WTC11 (cell line): Measurements from ENCODE around the gene ADCY5. TPM values are rescaled to one million over a fixed set of nuclear protein-coding genes. Genes with fewer than 3 reads are reported as not detected.

Experiments
- ATAC-seq: fragments of 200-7000 bp; cut with Tn5 transposase; 2 replicates; pipeline ENCODE4 v1.10.0; 2021; ENCODE audit warnings: mild to moderate bottlenecking, moderate library complexity
- CTCF ChIA-PET: fragments of 300-600 bp; sonication (Branson Sonifier 250); formaldehyde crosslinking; loops from one replicate; lab custom pipeline; 2021; ENCODE audit warnings: antibody characterized with exemption; lab: Charles Lee
- POLR2A ChIA-PET: fragments of 350-600 bp; sonication (Branson Sonifier 250); formaldehyde crosslinking; loops from one replicate; lab custom pipeline; 2021; ENCODE audit warnings: antibody characterized with exemption; lab: Charles Lee
- DNase-seq: peaks from one replicate; pipeline ENCODE4 v3.0.0; 2021; ENCODE audit warnings: low spot score
- H3K27ac Mint-ChIP-seq: 2 replicates; pipeline ENCODE4 v1.8.0; 2021; ENCODE audit warnings: mixed read lengths
- H3K27me3 Mint-ChIP-seq: 2 replicates; pipeline ENCODE4 v1.8.0; 2021; ENCODE audit warnings: low read depth, mild to moderate bottlenecking, moderate library complexity, mixed read lengths
- H3K36me3 Mint-ChIP-seq: 2 replicates; pipeline ENCODE4 v1.8.0; 2021; ENCODE audit warnings: mixed read lengths
- H3K4me1 Mint-ChIP-seq: 2 replicates; pipeline ENCODE4 v1.8.0; 2022; ENCODE audit warnings: mixed read lengths
- H3K4me3 Mint-ChIP-seq: 2 replicates; pipeline ENCODE4 v1.8.0; 2021; ENCODE audit warnings: mild to moderate bottlenecking, moderate library complexity, mixed read lengths
- H3K9me3 Mint-ChIP-seq: 2 replicates; pipeline ENCODE4 v1.8.0; 2021; ENCODE audit warnings: mixed read lengths
- EMX1 ChIP-seq: fragments of 250-450 bp; sonication (Bioruptor Pico); IDR thresholded peaks from 2 replicates; pipeline ENCODE4 v1.8.0; 2021; ENCODE audit warnings: mild to moderate bottlenecking
- IRF2 ChIP-seq: sonication (generic); formaldehyde crosslinking; IDR thresholded peaks from 2 replicates; pipeline ENCODE4 v1.8.0; 2022; ENCODE audit warnings: low read depth, missing genetic modification reagents, borderline replicate concordance
- MXD4 ChIP-seq: fragments of 250-450 bp; sonication (Bioruptor Pico); IDR thresholded peaks from 2 replicates; pipeline ENCODE4 v1.8.0; 2021; ENCODE audit warnings: mild to moderate bottlenecking, moderate library complexity, borderline replicate concordance
- NR1H2 ChIP-seq: sonication (generic); formaldehyde crosslinking; IDR thresholded peaks from 2 replicates; pipeline ENCODE4 v1.9.0; 2021; ENCODE audit warnings: mild to moderate bottlenecking, moderate library complexity, missing genetic modification reagents
- PRRX2 ChIP-seq: fragments of 250-450 bp; sonication (Bioruptor Pico); IDR thresholded peaks from 2 replicates; pipeline ENCODE4 v1.8.0; 2021; ENCODE audit warnings: mild to moderate bottlenecking
- RELA ChIP-seq: sonication (generic); formaldehyde crosslinking; IDR thresholded peaks from 2 replicates; pipeline ENCODE4 v1.8.1; 2022; ENCODE audit warnings: missing genetic modification reagents, mild to moderate bottlenecking, borderline replicate concordance
- SMAD4 ChIP-seq: sonication (generic); formaldehyde crosslinking; IDR thresholded peaks from 2 replicates; pipeline ENCODE4 v1.8.0; 2022; ENCODE audit warnings: mild to moderate bottlenecking, missing genetic modification reagents
- TCF7 ChIP-seq: sonication (generic); formaldehyde crosslinking; IDR thresholded peaks from 2 replicates; pipeline ENCODE4 v1.8.0; 2022; ENCODE audit warnings: mild to moderate bottlenecking, low read depth, missing genetic modification reagents, moderate library complexity
- TEAD1 ChIP-seq: sonication (generic); formaldehyde crosslinking; IDR thresholded peaks from 2 replicates; pipeline ENCODE4 v1.8.0; 2022; ENCODE audit warnings: mild to moderate bottlenecking, missing genetic modification reagents
- TP53 ChIP-seq: sonication (generic); formaldehyde crosslinking; IDR thresholded peaks from 2 replicates; pipeline ENCODE4 v1.8.1; 2023; ENCODE audit warnings: mild to moderate bottlenecking, missing genetic modification reagents
- ZBTB21 ChIP-seq: sonication (generic); formaldehyde crosslinking; IDR thresholded peaks from 2 replicates; pipeline ENCODE4 v1.8.1; 2023; ENCODE audit warnings: mild to moderate bottlenecking, missing genetic modification reagents, borderline replicate concordance
- ZNF423 ChIP-seq: fragments of 250-450 bp; sonication (Bioruptor Pico); IDR thresholded peaks from 2 replicates; pipeline ENCODE4 v2.1.2; 2022; ENCODE audit warnings: mild to moderate bottlenecking, moderate library complexity
- total RNA-seq: library from RNA; stranded (reverse); gene quantifications from 3 replicates; pipeline ENCODE4 v1.2.3, GENCODE V29; 2021
- TF ChIP-seq, protein P1 (sequence below): sonication (generic); formaldehyde crosslinking; IDR thresholded peaks from 2 replicates; pipeline ENCODE4 v1.8.1; 2022; ENCODE audit warnings: mild to moderate bottlenecking, missing genetic modification reagents, moderate library complexity, borderline replicate concordance
- TF ChIP-seq, protein P2 (sequence below): fragments of 250-450 bp; sonication (Bioruptor Pico); IDR thresholded peaks from 2 replicates; pipeline ENCODE4 v1.9.0; 2021; ENCODE audit warnings: mild to moderate bottlenecking
- TF ChIP-seq, protein P3 (sequence below): sonication (generic); formaldehyde crosslinking; IDR thresholded peaks from 2 replicates; pipeline ENCODE4 v1.8.0; 2022; ENCODE audit warnings: mild to moderate bottlenecking, missing genetic modification reagents
- TF ChIP-seq, protein P4 (sequence below): sonication (generic); formaldehyde crosslinking; IDR thresholded peaks from 2 replicates; pipeline ENCODE4 v1.8.0; 2023; ENCODE audit warnings: missing genetic modification reagents
- TF ChIP-seq, protein P5 (sequence below): fragments of 250-450 bp; sonication (Bioruptor Pico); IDR thresholded peaks from 2 replicates; pipeline ENCODE4 v1.9.0; 2021; ENCODE audit warnings: moderate library complexity, mild to moderate bottlenecking, inconsistent platforms, borderline replicate concordance
- TF ChIP-seq, protein P6 (sequence below): sonication (generic); formaldehyde crosslinking; IDR thresholded peaks from 2 replicates; pipeline ENCODE4 v1.8.0; 2022; ENCODE audit warnings: missing genetic modification reagents
- TF ChIP-seq, protein P7 (sequence below): sonication (generic); formaldehyde crosslinking; IDR thresholded peaks from 2 replicates; pipeline ENCODE4 v1.8.0; 2023; ENCODE audit warnings: missing genetic modification reagents, mild to moderate bottlenecking, borderline replicate concordance

Gene ADCY5
- total RNA-seq, 1 experiment from 2014 or later: 23.5 TPM

DNA sequence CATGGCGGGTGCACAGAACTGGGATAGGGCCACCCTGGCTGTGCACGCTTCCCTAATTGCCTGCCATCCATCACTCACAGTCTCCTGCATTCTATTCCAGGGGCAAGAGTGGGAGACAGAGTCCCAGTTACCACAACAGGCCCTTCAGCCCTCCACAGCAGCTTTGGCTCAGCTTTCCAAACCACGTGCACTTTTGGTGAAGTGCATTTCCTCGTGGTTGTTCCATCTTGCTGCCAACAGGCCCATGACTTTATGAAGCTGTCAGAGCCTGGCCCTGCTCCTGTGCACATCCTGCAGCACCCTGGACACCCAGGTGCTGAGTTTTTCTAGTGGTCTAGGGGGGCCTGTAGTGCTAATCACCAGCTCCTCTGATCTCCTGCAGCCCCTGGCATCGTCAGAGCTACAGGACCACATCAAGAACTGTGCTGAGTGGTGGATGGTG lies 110.2 kb downstream of the ADCY5 start:
- H3K36me3 Mint-ChIP-seq: no peaks in the 10 kb centered on the region
- H3K27ac Mint-ChIP-seq: no peak overlapping the region
- H3K4me3 Mint-ChIP-seq: no peak overlapping the region
- CTCF ChIA-PET: interaction anchor here (0.6 kb wide), 1 partner anchor 31 kb away, joined by 3 read pairs; no protein-coding TSS in a partner anchor
- H3K27me3 Mint-ChIP-seq: no peaks in the 10 kb centered on the region
- no peak for DNase-seq
- TF ChIP-seq, protein P1, sequence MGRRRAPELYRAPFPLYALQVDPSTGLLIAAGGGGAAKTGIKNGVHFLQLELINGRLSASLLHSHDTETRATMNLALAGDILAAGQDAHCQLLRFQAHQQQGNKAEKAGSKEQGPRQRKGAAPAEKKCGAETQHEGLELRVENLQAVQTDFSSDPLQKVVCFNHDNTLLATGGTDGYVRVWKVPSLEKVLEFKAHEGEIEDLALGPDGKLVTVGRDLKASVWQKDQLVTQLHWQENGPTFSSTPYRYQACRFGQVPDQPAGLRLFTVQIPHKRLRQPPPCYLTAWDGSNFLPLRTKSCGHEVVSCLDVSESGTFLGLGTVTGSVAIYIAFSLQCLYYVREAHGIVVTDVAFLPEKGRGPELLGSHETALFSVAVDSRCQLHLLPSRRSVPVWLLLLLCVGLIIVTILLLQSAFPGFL (CRISPR knock-in tag): no peak
- no peak for TF ChIP-seq EMX1 (CRISPR knock-in tag)
- TF ChIP-seq, protein P2, sequence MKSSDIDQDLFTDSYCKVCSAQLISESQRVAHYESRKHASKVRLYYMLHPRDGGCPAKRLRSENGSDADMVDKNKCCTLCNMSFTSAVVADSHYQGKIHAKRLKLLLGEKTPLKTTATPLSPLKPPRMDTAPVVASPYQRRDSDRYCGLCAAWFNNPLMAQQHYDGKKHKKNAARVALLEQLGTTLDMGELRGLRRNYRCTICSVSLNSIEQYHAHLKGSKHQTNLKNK (CRISPR knock-in tag): no peak
- TF ChIP-seq PRRX2 (CRISPR knock-in tag): no peak
- TF ChIP-seq SMAD4: no peak
- no peak for ATAC-seq
- H3K9me3 Mint-ChIP-seq: peaks cover 7% of the 10 kb centered on the region
- POLR2A ChIA-PET: no interaction called here
- H3K4me1 Mint-ChIP-seq: no peaks in the 10 kb centered on the region

DNA sequence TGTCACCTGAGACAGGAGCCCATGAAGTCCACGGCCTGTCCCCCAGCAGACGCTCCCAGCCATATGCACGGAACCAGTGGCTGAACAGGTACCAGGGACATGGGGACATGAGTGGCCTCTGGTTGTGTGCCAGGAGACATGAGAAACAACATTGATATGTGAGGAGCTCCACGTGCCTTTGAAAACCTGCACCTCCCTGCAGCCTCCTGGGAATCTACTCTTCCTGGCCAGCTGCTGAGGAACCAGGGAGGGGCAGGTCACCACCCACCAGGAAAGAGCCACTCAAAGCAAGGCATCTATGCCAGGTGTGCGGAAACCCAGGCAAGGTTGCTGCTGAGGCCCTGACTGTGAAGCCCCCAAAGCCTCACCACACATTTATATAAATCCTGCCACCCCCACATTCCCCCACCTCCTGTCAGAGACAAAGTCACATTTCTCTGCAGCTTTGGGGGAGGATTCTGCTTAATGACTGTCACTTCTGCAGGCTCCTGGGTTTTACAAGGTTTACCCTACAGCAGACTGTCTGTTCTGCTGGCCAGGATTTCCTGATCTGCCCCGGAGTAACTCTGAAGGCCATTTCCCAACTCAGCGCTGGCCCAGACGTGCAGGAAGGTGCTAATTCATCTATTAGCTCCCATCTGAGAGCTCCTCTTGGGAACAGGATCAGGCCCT lies 110.8 kb downstream of the ADCY5 start:
- H3K36me3 Mint-ChIP-seq: no peaks in the 10 kb centered on the region
- DNase-seq (no peak), ATAC-seq (no peak)
- H3K4me1 Mint-ChIP-seq: no peaks in the 10 kb centered on the region
- no peak overlapping the region for H3K4me3 Mint-ChIP-seq
- POLR2A ChIA-PET: no interaction called here
- CTCF ChIA-PET: interaction anchor here (0.6 to 1.4 kb wide), 2 partner anchors 9 to 30 kb away, joined by 3 to 4 read pairs; no protein-coding TSS in a partner anchor
- H3K27ac Mint-ChIP-seq: no peak overlapping the region
- peaks cover 7% of the 10 kb centered on the region for H3K9me3 Mint-ChIP-seq
- H3K27me3 Mint-ChIP-seq: no peaks in the 10 kb centered on the region
- TF ChIP-seq ZNF423 (CRISPR knock-in tag) (no peak), IRF2 (CRISPR knock-in tag) (no peak), TP53 (CRISPR knock-in tag) (no peak), TCF7 (no peak), MXD4 (CRISPR knock-in tag) (no peak), TEAD1 (CRISPR knock-in tag) (no peak), NR1H2 (CRISPR knock-in tag) (no peak), ZBTB21 (CRISPR knock-in tag) (no peak), RELA (CRISPR knock-in tag) (no peak)
- TF ChIP-seq, protein P3, sequence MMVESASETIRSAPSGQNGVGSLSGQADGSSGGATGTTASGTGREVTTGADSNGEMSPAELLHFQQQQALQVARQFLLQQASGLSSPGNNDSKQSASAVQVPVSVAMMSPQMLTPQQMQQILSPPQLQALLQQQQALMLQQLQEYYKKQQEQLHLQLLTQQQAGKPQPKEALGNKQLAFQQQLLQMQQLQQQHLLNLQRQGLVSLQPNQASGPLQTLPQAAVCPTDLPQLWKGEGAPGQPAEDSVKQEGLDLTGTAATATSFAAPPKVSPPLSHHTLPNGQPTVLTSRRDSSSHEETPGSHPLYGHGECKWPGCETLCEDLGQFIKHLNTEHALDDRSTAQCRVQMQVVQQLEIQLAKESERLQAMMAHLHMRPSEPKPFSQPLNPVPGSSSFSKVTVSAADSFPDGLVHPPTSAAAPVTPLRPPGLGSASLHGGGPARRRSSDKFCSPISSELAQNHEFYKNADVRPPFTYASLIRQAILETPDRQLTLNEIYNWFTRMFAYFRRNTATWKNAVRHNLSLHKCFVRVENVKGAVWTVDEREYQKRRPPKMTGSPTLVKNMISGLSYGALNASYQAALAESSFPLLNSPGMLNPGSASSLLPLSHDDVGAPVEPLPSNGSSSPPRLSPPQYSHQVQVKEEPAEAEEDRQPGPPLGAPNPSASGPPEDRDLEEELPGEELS (CRISPR knock-in tag): no peak
- TF ChIP-seq, protein P4, sequence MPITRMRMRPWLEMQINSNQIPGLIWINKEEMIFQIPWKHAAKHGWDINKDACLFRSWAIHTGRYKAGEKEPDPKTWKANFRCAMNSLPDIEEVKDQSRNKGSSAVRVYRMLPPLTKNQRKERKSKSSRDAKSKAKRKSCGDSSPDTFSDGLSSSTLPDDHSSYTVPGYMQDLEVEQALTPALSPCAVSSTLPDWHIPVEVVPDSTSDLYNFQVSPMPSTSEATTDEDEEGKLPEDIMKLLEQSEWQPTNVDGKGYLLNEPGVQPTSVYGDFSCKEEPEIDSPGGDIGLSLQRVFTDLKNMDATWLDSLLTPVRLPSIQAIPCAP (CRISPR knock-in tag): no peak
- TF ChIP-seq, protein P5, sequence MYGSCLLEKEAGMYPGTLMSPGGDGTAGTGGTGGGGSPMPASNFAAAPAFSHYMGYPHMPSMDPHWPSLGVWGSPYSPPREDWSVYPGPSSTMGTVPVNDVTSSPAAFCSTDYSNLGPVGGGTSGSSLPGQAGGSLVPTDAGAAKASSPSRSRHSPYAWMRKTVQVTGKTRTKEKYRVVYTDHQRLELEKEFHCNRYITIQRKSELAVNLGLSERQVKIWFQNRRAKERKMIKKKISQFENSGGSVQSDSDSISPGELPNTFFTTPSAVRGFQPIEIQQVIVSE (CRISPR knock-in tag): no peak
- TF ChIP-seq, protein P6, sequence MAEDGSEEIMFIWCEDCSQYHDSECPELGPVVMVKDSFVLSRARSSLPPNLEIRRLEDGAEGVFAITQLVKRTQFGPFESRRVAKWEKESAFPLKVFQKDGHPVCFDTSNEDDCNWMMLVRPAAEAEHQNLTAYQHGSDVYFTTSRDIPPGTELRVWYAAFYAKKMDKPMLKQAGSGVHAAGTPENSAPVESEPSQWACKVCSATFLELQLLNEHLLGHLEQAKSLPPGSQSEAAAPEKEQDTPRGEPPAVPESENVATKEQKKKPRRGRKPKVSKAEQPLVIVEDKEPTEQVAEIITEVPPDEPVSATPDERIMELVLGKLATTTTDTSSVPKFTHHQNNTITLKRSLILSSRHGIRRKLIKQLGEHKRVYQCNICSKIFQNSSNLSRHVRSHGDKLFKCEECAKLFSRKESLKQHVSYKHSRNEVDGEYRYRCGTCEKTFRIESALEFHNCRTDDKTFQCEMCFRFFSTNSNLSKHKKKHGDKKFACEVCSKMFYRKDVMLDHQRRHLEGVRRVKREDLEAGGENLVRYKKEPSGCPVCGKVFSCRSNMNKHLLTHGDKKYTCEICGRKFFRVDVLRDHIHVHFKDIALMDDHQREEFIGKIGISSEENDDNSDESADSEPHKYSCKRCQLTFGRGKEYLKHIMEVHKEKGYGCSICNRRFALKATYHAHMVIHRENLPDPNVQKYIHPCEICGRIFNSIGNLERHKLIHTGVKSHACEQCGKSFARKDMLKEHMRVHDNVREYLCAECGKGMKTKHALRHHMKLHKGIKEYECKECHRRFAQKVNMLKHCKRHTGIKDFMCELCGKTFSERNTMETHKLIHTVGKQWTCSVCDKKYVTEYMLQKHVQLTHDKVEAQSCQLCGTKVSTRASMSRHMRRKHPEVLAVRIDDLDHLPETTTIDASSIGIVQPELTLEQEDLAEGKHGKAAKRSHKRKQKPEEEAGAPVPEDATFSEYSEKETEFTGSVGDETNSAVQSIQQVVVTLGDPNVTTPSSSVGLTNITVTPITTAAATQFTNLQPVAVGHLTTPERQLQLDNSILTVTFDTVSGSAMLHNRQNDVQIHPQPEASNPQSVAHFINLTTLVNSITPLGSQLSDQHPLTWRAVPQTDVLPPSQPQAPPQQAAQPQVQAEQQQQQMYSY (CRISPR knock-in tag): no peak
- TF ChIP-seq, protein P1 (CRISPR knock-in tag): no peak
- TF ChIP-seq, protein P7, sequence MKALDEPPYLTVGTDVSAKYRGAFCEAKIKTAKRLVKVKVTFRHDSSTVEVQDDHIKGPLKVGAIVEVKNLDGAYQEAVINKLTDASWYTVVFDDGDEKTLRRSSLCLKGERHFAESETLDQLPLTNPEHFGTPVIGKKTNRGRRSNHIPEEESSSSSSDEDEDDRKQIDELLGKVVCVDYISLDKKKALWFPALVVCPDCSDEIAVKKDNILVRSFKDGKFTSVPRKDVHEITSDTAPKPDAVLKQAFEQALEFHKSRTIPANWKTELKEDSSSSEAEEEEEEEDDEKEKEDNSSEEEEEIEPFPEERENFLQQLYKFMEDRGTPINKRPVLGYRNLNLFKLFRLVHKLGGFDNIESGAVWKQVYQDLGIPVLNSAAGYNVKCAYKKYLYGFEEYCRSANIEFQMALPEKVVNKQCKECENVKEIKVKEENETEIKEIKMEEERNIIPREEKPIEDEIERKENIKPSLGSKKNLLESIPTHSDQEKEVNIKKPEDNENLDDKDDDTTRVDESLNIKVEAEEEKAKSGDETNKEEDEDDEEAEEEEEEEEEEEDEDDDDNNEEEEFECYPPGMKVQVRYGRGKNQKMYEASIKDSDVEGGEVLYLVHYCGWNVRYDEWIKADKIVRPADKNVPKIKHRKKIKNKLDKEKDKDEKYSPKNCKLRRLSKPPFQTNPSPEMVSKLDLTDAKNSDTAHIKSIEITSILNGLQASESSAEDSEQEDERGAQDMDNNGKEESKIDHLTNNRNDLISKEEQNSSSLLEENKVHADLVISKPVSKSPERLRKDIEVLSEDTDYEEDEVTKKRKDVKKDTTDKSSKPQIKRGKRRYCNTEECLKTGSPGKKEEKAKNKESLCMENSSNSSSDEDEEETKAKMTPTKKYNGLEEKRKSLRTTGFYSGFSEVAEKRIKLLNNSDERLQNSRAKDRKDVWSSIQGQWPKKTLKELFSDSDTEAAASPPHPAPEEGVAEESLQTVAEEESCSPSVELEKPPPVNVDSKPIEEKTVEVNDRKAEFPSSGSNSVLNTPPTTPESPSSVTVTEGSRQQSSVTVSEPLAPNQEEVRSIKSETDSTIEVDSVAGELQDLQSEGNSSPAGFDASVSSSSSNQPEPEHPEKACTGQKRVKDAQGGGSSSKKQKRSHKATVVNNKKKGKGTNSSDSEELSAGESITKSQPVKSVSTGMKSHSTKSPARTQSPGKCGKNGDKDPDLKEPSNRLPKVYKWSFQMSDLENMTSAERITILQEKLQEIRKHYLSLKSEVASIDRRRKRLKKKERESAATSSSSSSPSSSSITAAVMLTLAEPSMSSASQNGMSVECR (CRISPR knock-in tag): no peak
